ENCODE data around the gene PLXNC1.

- TF ChIP-seq, protein P1, sequence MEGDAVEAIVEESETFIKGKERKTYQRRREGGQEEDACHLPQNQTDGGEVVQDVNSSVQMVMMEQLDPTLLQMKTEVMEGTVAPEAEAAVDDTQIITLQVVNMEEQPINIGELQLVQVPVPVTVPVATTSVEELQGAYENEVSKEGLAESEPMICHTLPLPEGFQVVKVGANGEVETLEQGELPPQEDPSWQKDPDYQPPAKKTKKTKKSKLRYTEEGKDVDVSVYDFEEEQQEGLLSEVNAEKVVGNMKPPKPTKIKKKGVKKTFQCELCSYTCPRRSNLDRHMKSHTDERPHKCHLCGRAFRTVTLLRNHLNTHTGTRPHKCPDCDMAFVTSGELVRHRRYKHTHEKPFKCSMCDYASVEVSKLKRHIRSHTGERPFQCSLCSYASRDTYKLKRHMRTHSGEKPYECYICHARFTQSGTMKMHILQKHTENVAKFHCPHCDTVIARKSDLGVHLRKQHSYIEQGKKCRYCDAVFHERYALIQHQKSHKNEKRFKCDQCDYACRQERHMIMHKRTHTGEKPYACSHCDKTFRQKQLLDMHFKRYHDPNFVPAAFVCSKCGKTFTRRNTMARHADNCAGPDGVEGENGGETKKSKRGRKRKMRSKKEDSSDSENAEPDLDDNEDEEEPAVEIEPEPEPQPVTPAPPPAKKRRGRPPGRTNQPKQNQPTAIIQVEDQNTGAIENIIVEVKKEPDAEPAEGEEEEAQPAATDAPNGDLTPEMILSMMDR (IDR thresholded peaks at IDR 0.05): no peak
- no peak for TF ChIP-seq POLR2A (IDR thresholded peaks at IDR 0.05)
Observed at GRCh38 chr12:94260017-94260416, 111.6 kb downstream of the PLXNC1 start.
